GM18858 (cell line): ENCODE data around the gene SLC25A25.
"Not testable (repeated sequence)": the region's sequence is repeated elsewhere in the genome, so short reads cannot be mapped to it uniquely, and the experiment has no call there.

Experiments used
- ATAC-seq: cut with Tn5 transposase; IDR thresholded peaks from one replicate; pipeline ENCODE4 v1.9.1; 2021; ENCODE audit not compliant: unreplicated experiment

The SLC25A25 gene

DNA sequence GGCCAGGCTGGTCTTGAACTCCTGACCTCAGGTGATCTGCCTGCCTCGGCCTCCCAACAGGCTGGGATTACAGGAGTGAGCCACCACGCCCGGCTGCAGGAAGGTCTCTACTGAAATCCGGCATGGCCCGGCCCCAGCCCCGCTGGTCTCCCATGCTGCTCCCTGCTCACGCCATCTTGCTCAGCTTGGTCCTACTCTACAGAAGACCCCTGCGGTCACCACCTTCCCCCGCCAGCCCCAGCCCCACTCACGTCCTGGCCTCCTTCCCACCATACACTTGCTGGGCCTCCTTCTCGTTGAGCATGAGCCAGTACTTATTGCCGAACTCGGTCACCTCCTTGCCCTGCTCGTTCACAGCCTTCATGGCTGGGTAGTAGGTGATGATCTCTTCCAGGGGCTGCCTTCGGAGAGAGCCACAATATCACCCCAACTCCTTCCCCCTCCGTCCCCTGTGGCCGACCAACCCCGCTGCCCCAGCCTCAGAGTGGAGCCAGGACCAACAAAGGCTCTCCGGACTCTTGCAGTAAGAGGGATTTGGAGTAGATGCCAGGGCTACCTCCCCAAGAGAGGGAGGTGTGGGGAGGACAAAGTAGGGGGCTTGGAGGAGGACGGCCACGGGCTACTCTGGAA lies 55.5 kb downstream of the SLC25A25 start:
- no peak for ATAC-seq

- ATAC-seq = no peak
Observed at GRCh38 chr9:128124451-128124850, 56.4 kb downstream of the SLC25A25 start.

DNA sequence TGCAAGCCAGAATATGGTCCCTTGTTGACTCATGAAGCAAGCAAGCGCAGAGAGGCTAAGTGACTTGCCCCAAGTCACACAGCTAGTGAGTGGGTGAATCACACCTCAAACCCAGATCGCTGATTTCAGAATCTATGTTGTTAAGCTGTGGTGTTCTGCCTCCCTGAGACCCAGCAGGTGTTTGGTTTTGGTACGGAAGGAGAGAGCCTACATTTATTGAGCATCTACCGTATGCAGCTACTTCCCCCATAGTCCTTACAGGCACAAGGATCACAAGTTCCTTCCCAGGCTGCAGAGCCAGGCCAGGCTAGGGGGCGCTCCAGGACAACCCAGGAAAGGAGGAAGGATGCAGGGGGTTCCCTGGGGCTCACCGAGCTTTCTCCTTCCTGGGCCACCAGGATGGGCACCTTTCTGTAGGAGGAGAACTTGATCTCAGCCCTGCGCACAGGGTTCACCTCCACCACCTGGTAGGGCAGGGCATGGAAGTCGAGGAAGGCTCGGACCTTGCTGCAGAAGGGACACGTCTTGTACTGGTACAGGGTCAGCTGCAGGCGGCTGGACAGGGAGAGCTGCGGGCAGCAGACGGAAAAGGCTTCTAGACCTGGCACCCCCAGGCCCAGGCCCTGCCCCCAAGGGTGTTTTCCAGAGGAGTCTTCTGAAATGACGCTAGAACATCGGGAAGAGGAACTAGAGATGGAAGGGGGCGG lies 57.0 kb downstream of the SLC25A25 start:
- ATAC-seq = no peak

GRCh38 chr9:128125580-128126354 lies 57.7 kb downstream of the SLC25A25 start:
- no peak for ATAC-seq

DNA sequence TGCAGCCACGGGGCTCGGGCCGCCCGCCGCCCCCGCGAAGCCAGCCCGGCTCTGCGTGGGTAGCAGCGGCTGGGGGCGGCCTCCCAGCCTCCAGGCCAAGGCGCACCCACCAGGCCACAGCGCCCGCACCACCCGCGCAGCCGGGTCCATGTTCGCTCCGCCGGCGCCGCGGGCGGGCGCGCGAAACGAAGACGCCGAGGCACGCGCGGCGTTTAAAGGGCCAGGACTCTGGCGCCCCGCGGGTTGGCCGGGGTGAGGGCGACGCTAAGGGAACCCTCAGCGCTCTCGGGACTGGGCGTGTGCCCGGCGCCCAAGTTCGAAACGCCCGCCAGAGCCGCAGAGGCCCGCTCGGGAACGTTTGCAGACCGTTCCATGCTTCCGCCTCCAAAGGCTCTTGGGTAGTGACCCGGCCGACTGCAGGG lies 59.5 kb downstream of the SLC25A25 start, which contains the start of gene PTGES2:
PTGES2 (minus strand) TSS at position 162 of the 422 bp plus-strand sequence; CDS start at position 150, 12 bp downstream.
- peak; percentile 50 for ATAC-seq

DNA sequence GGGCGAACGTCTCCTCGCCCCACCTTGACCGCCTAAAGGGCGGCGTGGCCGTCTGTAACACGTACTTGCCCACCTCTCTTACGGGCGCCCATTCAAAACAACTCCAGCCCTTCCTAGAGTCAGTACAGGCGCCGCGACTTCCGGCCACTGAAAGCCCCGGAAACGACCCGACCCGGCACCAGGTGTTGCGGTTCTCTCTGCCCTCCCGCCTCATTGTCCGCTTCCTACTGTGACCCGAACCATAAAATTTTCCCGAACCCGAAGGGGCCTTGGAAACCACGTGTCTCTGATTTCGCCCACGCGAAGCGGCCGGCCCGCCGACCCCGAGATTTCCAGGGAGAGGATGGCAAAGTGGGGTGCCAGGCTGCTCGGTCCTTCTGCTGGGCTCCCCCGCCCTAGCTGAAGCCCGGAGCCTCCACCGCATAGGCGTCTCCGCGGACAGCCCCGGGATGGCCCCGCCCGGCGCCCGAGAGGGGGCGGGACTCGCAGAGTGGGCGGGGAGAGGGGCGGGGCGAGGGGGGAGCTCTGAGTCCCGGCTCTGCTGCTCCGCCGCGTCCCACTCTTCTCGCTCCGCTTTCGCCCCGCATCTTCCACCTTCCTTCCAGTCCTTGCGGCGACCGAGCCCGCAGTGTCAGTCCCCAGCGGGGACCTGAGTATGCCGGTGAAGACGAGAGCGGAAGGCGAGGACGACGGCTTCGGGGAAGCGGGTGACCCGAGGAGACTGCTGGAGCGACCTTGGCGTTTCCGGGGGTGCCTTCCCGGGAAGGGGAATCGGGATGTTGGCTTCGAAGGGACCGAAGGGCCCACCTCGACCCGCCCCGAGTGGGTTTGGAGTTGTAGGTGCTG lies 60.2 kb downstream of the SLC25A25 start:
- peak; percentile 39 for ATAC-seq

- ATAC-seq = no peak
Observed at GRCh38 chr9:128128836-128129590, 61.0 kb downstream of the SLC25A25 start.

DNA sequence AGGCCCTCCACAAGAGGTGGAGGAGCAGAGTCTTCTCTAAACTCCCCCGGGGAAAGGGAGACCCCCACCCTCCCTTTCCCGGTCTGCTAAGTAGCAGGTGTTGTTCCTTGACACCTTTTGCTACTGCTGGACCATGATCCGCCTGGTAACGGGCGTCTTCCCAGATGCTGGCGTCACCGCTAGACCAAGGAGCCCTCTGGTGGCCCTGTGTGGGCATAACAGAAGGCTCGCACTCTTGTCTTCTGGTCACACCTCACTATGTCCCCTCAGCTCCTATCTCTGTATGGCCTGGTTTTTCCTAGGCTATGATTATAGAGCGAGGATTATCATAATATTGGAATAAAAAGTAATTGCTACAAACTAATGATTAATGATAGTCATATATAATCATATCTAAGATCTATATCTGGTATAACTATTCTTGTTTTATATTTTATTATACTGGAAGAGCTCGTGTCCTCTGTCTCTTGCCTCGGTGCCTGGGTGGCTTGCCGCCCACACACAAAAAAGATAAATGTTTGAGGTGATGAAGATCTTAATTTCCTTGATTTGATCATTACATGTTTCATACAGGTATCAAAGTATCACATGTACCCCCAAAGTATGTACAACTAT lies 62.1 kb downstream of the SLC25A25 start:
- not testable (repeated sequence) for ATAC-seq

DNA sequence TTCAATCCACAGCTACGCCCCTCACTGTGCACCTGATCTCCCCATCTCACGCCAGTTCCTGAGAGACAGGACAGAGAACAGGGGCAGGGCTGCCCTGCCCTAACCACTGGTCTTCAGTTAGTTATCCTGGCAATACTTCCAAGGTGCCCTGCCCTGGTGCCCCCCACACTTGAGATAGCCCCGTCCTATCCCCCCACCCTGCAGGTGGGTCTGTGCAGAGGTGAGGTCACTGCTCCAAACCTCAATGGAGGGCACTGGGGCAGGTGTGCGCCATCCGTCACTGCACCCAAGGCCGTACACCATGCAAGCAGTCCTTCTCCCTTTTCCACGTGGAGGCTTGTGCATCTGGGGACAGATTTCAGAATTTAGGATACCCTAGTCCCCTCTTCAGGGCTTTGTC lies 62.6 kb downstream of the SLC25A25 start:
- not testable (repeated sequence) for ATAC-seq

DNA sequence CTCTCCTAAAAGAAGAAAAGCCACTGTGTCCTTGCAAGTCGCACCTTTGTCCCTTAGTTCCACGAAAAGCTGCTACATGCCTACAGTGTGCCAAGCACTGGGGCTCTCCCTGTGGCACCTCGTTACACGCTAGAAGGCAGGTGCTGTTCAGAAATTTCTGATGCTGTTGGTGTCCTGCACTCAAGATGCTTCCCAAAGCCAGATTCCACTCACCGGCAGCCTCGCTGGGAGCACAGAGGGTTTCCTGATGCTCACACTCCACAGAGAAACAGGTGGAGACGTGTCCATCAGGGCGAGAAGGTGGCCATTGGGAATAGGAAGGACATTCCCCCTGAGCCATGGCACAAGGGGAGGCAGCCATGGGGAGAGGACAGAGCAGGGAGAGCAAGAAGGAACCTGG lies 63.3 kb downstream of the SLC25A25 start:
- ATAC-seq = not testable (repeated sequence)

DNA sequence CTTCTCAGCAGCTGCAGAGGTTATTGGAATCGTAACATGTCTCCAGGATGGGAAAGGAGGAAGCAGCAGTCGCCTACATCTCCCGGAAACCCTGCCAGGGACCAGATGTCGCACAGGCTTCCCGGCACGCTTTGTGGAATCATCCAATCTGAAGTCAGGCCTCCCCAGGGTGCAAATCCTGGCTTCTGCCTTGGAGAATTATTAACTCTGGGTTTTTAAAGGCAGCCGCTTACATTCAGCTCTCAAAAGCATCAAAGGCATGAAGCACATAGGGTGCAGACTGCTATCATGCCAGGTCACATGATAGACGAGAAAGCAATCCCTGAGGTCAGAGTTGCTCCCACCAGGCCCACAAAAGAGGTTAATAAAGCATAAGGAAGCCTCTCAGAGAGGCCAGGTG lies 64.1 kb downstream of the SLC25A25 start:
- not testable (repeated sequence) for ATAC-seq

- not testable (repeated sequence) for ATAC-seq
Observed at GRCh38 chr9:128135561-128135960, 67.5 kb downstream of the SLC25A25 start.

DNA sequence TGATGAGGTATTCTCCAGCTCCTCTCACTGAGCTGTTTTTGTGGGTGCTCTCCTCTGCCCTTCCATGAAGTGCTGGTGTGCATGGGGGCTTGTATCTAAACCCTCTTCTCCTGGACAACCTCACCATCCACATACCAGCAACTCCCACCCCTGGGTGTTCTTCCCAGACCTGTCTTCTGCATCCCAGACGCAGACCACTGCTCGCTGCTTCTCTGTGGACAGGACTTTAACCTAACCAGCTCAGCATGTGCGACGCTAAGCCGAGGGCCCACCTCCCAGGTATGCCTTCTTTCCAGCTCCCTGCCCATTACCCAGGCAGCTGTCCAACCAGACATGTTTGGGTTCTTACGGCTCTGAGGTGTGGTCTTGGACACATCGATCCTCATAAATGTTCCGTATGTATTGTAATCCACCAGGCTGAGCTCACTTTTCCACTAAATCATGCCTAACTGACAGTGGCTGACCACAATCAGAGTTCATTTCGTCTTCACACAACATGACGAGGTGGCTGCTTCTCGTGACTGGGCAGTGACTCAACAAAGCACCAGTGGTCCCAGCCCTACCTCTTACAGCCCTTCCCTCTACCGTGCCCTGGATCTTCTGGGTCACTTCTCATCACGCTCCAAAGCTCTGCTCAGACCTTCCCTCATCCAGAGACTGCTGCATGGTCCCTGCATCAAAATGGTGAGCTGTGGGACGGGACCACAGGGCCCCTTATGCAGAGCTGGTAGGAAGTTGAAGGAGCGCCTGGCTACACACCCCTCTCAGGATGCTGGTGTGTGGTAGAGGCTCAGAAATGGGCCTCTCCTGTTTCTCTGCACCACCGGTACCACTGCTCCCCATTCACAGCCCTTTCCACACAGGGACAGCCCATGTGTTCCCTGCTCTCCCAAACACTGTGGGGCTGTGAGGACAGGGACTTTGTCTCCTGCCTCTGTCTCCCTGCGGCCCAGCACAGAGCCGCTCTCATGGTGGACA lies 69.1 kb downstream of the SLC25A25 start:
- no peak for ATAC-seq

DNA sequence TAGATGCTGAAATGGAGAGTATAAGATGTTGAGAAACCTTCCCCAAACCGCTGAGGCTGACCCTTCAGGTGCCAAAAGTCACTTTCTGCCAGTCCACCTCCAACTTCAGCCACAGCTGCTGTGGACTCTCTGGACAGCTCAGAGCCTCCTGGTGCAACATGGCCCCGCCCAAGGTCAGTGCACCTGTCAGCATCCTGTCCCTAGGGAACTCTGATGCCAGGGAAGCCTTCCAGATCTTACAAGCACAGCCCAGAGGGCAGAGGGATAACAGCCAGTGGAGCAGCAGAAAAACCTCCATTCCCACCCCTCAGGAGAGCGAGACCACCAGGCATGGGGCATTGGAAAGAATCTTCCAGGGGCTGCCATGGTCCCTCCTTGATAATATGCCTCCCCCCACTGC lies 70.0 kb downstream of the SLC25A25 start:
- no peak for ATAC-seq

DNA sequence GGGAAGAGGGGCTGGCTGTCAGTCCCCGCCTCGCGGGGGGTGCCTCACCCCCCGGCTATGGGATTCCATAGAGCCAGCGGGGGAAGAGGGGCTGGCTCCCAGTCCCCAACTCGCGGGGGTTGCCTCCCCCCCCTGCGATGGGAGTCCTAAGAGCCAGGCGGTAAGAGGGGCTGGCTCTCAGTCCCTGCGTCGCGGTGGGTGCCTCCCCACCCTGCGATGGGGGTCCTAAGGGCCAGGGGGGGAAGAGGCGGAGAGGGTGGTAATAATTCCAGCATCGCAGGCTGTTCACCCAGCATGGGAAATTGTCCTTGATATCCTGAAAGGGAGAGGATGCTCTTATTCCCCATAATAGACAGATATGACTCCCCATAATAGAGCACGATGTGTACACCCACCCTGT lies 71.6 kb downstream of the SLC25A25 start:
- ATAC-seq = no peak

DNA sequence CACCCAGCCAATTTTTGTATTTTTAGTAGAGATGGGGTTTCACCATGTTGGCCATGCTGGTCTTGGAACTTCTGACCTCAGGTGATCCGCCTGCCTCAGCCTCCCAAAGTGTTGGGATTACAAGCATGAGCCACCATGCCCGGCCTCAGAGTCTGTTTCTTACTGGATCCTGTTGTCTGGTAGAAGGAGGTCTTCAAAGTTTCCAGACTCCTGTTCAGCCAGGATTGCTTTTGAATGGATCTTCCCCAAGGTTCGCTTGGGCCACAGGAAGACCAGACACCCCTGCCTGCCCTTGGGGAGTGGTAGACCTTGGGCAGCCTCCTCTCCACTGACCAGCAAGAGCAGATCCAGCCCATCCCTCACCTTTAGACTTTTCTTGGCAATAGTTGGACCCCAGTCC lies 73.6 kb downstream of the SLC25A25 start:
- ATAC-seq = no peak

- no peak for ATAC-seq
Observed at GRCh38 chr9:128142061-128142460, 74.0 kb downstream of the SLC25A25 start.

- ATAC-seq = no peak
Observed at GRCh38 chr9:128142596-128142995, 74.6 kb downstream of the SLC25A25 start.
